Activated B cell treated with CpG ODN at 0.5 μM for 24 hours (primary cell): Measurements from ENCODE around the gene LMX1B. TPM values are rescaled to one million over a fixed set of nuclear protein-coding genes. Genes with fewer than 3 reads are reported as not detected.

Source experiments
- ATAC-seq: fragments of 200-7000 bp; cut with Tn5 transposase; one replicate; pipeline ENCODE4 v1.10.0; 2021; ENCODE audit warnings: low read depth, mild to moderate bottlenecking, moderate library complexity
- CTCF ChIA-PET: fragments of 350-600 bp; sonication (Branson Sonifier 250); formaldehyde crosslinking; loops from one replicate; lab custom pipeline; 2021; ENCODE audit warnings: antibody characterized with exemption; lab: Charles Lee
- POLR2A ChIA-PET: fragments of 350-600 bp; sonication (Branson Sonifier 250); formaldehyde crosslinking; loops from one replicate; lab custom pipeline; 2021; ENCODE audit warnings: antibody characterized with exemption; lab: Charles Lee
- DNase-seq: peaks from one replicate; pipeline ENCODE4 v3.0.0; 2022
- H3K27ac Mint-ChIP-seq: one replicate; pipeline ENCODE4 v1.8.0; 2020; ENCODE audit warnings: mixed read lengths
- H3K27me3 Mint-ChIP-seq: one replicate; pipeline ENCODE4 v1.8.0; 2021; ENCODE audit warnings: mixed read lengths
- H3K36me3 Mint-ChIP-seq: one replicate; pipeline ENCODE4 v1.8.0; 2021; ENCODE audit warnings: low read depth, mixed read lengths
- H3K4me1 Mint-ChIP-seq: one replicate; pipeline ENCODE4 v1.8.0; 2021; ENCODE audit warnings: mixed read lengths
- H3K4me3 Mint-ChIP-seq: one replicate; pipeline ENCODE4 v1.8.0; 2020; ENCODE audit warnings: mild to moderate bottlenecking, mixed read lengths
- H3K9me3 Mint-ChIP-seq: one replicate; pipeline ENCODE4 v1.8.0; 2020; ENCODE audit warnings: mixed read lengths
- CTCF ChIP-seq: fragments of 200-600 bp; IDR thresholded peaks from one replicate; pipeline ENCODE4 v1.8.0; 2022; ENCODE audit warnings: antibody characterized with exemption, mild to moderate bottlenecking
- intact Hi-C: fragments of 100-400 bp; cut with micrococcal nuclease; formaldehyde crosslinking; loops from one replicate; pipeline ENCODE4 v1.15.1; 2024
- total RNA-seq: library from RNA; stranded (reverse); gene quantifications from 2 replicates; pipeline ENCODE4 v1.2.3, GENCODE V29; 2022

LMX1B gene
- total RNA-seq, 1 donor from 2014 or later = not detected

- H3K27me3 Mint-ChIP-seq = peaks cover 65% of the 10 kb centered on the region
Measured at GRCh38 chr9:126621919-126622735, 8.4 kb downstream of the LMX1B start.

GRCh38 chr9:126623314-126623666, 9.6 kb downstream of the LMX1B start:
- intact Hi-C loops = loop anchor here (1.0 kb wide), 1 partner anchor 12 kb away; no protein-coding TSS in a partner anchor
- no peak overlapping the region for H3K4me3 Mint-ChIP-seq
- ChIA-PET POLR2A (no interaction called here), CTCF (no interaction called here)
- H3K36me3 Mint-ChIP-seq = no peaks in the 10 kb centered on the region
- ATAC-seq (no peak), DNase-seq (no peak)
- H3K4me1 Mint-ChIP-seq = peaks cover 22% of the 10 kb centered on the region
- H3K27me3 Mint-ChIP-seq = peaks cover 61% of the 10 kb centered on the region
- no peak for TF ChIP-seq CTCF
- no peaks in the 10 kb centered on the region for H3K9me3 Mint-ChIP-seq
- no peak overlapping the region for H3K27ac Mint-ChIP-seq

More at GRCh38 chr9:126621919-126622735, 8.4 kb downstream of the LMX1B start:
- Mint-ChIP-seq H3K4me3 (no peak overlapping the region), H3K9me3 (no peaks in the 10 kb centered on the region), H3K4me1 (peaks cover 27% of the 10 kb centered on the region), H3K27ac (no peak overlapping the region), H3K36me3 (no peaks in the 10 kb centered on the region)
- ATAC-seq = no peak
- DNase-seq = no peak
- ChIA-PET CTCF (no interaction called here), POLR2A (no interaction called here)
- intact Hi-C loops = no loop called here
- no peak for TF ChIP-seq CTCF

GRCh38 chr9:126623667-126624478, 10.1 kb downstream of the LMX1B start:
- peaks cover 64% of the 10 kb centered on the region for H3K27me3 Mint-ChIP-seq
- no peaks in the 10 kb centered on the region for H3K36me3 Mint-ChIP-seq
- H3K4me3 Mint-ChIP-seq = no peak overlapping the region
- CTCF ChIA-PET = no interaction called here
- ATAC-seq = no peak
- no peaks in the 10 kb centered on the region for H3K9me3 Mint-ChIP-seq
- no peak for TF ChIP-seq CTCF
- DNase-seq = no peak
- H3K4me1 Mint-ChIP-seq = peaks cover 23% of the 10 kb centered on the region
- POLR2A ChIA-PET = interaction anchor here (0.7 kb wide), 1 partner anchor 111 kb away, joined by 4 read pairs; no protein-coding TSS in a partner anchor
- intact Hi-C loops = loop anchor here (1.0 kb wide), 1 partner anchor 13 kb away; no protein-coding TSS in a partner anchor
- H3K27ac Mint-ChIP-seq = no peak overlapping the region

DNA sequence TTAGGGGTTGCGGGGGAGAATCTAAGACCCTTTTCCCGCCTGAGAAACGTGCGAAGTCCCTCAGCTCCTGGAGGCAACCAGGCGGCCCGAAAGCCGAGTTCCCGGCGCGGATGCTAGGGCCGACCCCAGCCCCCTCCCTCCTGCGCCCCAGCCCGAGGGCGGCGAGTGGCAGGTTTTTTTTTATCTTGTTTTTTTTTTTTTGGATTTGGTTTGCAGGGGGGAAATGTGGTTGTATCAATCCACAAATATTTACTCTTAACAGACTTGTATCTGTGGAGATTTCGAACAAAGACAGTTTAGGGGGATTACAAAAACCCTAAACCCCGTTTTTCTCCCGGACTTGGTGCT, 10.7 kb downstream of the LMX1B start:
- Mint-ChIP-seq H3K9me3 (no peaks in the 10 kb centered on the region), H3K27me3 (peaks cover 66% of the 10 kb centered on the region), H3K27ac (no peak overlapping the region), H3K4me3 (no peak overlapping the region), H3K4me1 (peaks cover 20% of the 10 kb centered on the region), H3K36me3 (no peaks in the 10 kb centered on the region)
- ChIA-PET CTCF (no interaction called here), POLR2A (interaction anchor here (0.7 kb wide), 1 partner anchor 112 kb away, joined by 4 read pairs; no protein-coding TSS in a partner anchor)
- TF ChIP-seq CTCF = no peak
- ATAC-seq = no peak
- intact Hi-C loops = no loop called here
- no peak for DNase-seq

DNA sequence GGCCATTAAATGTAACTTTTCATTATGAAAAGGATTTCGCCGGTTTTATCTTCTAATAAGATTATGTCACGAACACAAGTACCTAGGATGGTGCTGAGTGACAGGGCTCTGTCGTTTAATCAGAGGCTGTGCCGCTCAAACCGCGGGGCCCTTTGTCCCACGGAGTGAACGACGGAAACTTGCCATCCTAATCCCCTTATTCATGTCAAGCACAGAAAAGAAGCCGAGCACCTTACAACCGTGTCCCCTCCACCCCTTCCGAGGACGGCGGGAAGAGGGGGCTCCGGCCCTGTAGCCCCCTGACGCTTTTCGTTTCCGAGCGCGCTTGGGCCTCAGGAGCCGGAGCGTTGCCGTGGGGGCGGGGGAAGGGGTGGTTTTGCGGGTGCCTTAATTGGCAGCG, 11.2 kb downstream of the LMX1B start:
- POLR2A ChIA-PET = no interaction called here
- no peaks in the 10 kb centered on the region for H3K9me3 Mint-ChIP-seq
- H3K4me1 Mint-ChIP-seq = peaks cover 20% of the 10 kb centered on the region
- ATAC-seq (no peak), DNase-seq (no peak)
- H3K27me3 Mint-ChIP-seq = peaks cover 62% of the 10 kb centered on the region
- H3K4me3 Mint-ChIP-seq = peak overlapping the region; percentile 58
- intact Hi-C loops = no loop called here
- CTCF ChIA-PET = no interaction called here
- TF ChIP-seq CTCF = no peak
- no peaks in the 10 kb centered on the region for H3K36me3 Mint-ChIP-seq
- no peak overlapping the region for H3K27ac Mint-ChIP-seq
